ENCODE results near the gene FOXS1. TPM values are rescaled to one million over a fixed set of nuclear protein-coding genes. Genes with fewer than 3 reads are reported as not detected.

The FOXS1 gene
- total and polyA plus RNA-seq, 4 donors: 1.4 to 3.2 (median 2.5) TPM

DNA sequence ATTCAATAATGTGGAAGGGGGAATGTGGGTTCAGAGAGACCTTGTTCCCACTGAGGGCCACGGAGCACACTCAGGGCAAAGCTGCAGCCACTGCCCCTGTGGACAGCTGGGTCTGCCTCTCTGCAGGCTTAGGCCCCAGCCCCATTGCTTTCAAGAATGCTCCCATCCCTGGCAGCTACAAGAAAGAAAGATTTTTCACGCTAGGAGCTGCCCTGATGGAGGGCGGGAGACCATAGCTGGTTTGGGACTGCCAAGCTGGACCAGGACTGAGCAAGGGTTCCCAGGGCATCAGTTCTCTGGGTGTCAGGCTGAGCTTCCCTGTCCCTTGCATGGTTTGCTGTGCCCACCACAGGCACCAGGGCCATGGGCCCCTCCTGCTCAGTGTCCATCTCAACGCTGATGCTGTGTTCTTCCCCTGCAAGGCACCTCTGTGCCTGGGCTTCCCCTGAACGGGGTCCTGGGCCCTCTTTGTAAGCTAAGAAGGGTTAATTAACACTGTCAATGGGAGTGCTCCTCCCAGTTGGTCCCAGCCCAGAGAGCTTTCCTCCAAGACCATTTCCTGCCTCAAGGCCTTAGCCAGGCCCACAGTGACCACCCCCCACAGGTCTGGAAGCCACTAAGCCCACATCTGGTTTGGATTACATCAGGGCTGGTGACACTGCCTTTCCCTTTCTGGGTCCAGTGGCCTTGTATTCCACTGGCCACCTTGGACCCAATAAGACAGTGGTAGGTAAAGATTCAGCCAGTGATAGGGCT lies 8.4 kb downstream of the FOXS1 start:
- ATAC-seq (ENCODE audit: insufficient read depth, low FRiP score) (no peak), DNase-seq (peak in 2 of 3 donors; percentile 25 to 56)
- no peak overlapping the region for H3K4me3 ChIP-seq
- no peak for TF ChIP-seq CTCF (IDR thresholded peaks at IDR 0.05; ENCODE audit: control extremely low read depth, extremely low read depth)
- 79 to 86% methylated on average over 5 of the region's 5 CpGs for WGBS, 2 donors
- H3K4me1 ChIP-seq (ENCODE audit: control insufficient read depth in 5 of 5, insufficient read depth in 5 of 5, low read length in 5 of 5): peaks cover 3 to 67% (median 11%) of the 10 kb centered on the region in 5 donors
- H3K27me3 ChIP-seq (ENCODE audit: control insufficient read depth in 3 of 3, insufficient read depth in 3 of 3, low read length in 2 of 3): no peaks in the 10 kb centered on the region
- H3K9ac ChIP-seq (ENCODE audit: insufficient read depth in 1 of 2, low read length in 2 of 2): no peak overlapping the region
- H3K9me3 ChIP-seq (ENCODE audit: control insufficient read depth in 4 of 4, insufficient read depth in 3 of 4, low read length in 3 of 4): peaks cover 0 to 2% (median 0%) of the 10 kb centered on the region in 4 donors
- H3K36me3 ChIP-seq (ENCODE audit: control insufficient read depth in 4 of 4, insufficient read depth in 4 of 4, low read length in 4 of 4): no peaks in the 10 kb centered on the region
- no peak overlapping the region for H3K27ac ChIP-seq (ENCODE audit: low read depth in 1 of 2, low read length in 1 of 2)

DNA sequence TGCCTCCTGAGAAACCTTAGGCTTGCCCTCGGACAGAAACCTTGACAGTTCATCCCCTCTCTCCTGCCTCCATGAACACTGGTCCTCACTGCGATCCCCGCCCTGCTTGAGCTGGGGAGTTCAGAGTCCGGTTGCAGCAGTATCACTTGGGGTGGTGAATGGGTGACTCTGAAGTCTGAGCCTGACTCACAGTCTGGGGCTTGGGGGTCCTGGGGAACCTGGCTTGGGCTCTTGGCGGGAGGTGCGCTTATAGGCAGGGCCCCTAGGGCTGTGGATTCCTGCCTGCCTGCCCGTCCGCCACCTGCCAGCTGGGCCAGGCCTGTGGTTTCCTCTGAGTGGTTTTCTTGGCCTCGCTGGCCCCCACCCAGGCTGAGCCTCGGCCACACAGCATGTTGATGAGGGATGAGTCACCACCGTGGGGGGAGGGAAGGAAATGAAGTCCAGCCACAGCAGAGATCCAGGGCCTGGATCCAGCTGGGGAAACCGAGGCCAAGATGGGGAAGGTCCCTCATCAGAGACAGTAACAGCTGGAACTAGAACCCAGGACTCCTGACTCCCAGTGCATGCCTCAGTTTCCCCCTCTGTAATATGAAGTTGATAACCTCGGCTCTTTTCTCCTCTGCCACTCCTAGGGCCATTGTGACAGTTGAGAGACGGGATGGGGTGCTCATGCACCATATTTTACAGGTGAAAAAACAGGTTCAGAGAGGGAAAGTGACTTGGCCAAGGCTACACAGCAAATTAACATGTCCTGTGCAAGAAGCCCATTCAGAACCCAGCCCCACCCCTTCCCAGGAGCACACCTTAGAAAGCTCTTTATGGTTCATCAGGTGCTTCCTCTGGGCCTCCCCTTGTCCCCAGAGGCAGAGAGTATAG lies 9.2 kb downstream of the FOXS1 start:
- TF ChIP-seq CTCF (IDR thresholded peaks at IDR 0.05; ENCODE audit: control extremely low read depth, extremely low read depth): no peak
- Histone ChIP-seq H3K27ac (ENCODE audit: low read depth in 1 of 2, low read length in 1 of 2) (no peak overlapping the region), H3K4me3 (no peak overlapping the region), H3K4me1 (ENCODE audit: control insufficient read depth in 5 of 5, insufficient read depth in 5 of 5, low read length in 5 of 5) (peaks cover 0 to 59% (median 11%) of the 10 kb centered on the region in 5 donors), H3K36me3 (ENCODE audit: control insufficient read depth in 4 of 4, insufficient read depth in 4 of 4, low read length in 4 of 4) (no peaks in the 10 kb centered on the region), H3K9me3 (ENCODE audit: control insufficient read depth in 4 of 4, insufficient read depth in 3 of 4, low read length in 3 of 4) (peaks cover 0 to 2% (median 0%) of the 10 kb centered on the region in 4 donors), H3K27me3 (ENCODE audit: control insufficient read depth in 3 of 3, insufficient read depth in 3 of 3, low read length in 2 of 3) (no peaks in the 10 kb centered on the region), H3K9ac (ENCODE audit: insufficient read depth in 1 of 2, low read length in 2 of 2) (no peak overlapping the region)
- 17 to 30% methylated on average over 14 of the region's 14 CpGs for WGBS, 2 donors
- peak; percentile 58 to 71 (median 63) for DNase-seq
- ATAC-seq (ENCODE audit: insufficient read depth, low FRiP score): peak; percentile 81

GRCh38 chr20:31835554-31835953 lies 9.8 kb downstream of the FOXS1 start:
- ATAC-seq (ENCODE audit: insufficient read depth, low FRiP score) (no peak), DNase-seq (no peak)
- Histone ChIP-seq H3K4me3 (no peak overlapping the region), H3K27me3 (ENCODE audit: control insufficient read depth in 3 of 3, insufficient read depth in 3 of 3, low read length in 2 of 3) (no peaks in the 10 kb centered on the region), H3K9ac (ENCODE audit: insufficient read depth in 1 of 2, low read length in 2 of 2) (no peak overlapping the region), H3K27ac (ENCODE audit: low read depth in 1 of 2, low read length in 1 of 2) (no peak overlapping the region), H3K9me3 (ENCODE audit: control insufficient read depth in 4 of 4, insufficient read depth in 3 of 4, low read length in 3 of 4) (peaks cover 0 to 2% (median 0%) of the 10 kb centered on the region in 4 donors), H3K36me3 (ENCODE audit: control insufficient read depth in 4 of 4, insufficient read depth in 4 of 4, low read length in 4 of 4) (no peaks in the 10 kb centered on the region), H3K4me1 (ENCODE audit: control insufficient read depth in 5 of 5, insufficient read depth in 5 of 5, low read length in 5 of 5) (peaks cover 0 to 52% (median 11%) of the 10 kb centered on the region in 5 donors)
- no peak for TF ChIP-seq CTCF (IDR thresholded peaks at IDR 0.05; ENCODE audit: control extremely low read depth, extremely low read depth)
- 69 to 82% methylated on average over 9 of the region's 9 CpGs for WGBS, 2 donors

Data from lung (tissue), 12 donors.